NCI-H1694 treated with DMSO at 0.1 percent for 48 hours (cell line): ENCODE measurements around the gene SULT1B1.
"Not testable (repeated sequence)": the region's sequence is repeated elsewhere in the genome, so short reads cannot be mapped to it uniquely, and the experiment has no call there.

ENCODE experiments used
- DNase-seq: peaks from one replicate; lab custom pipeline; 2025; lab: John Stamatoyannopoulos, UW

SULT1B1 gene

DNA sequence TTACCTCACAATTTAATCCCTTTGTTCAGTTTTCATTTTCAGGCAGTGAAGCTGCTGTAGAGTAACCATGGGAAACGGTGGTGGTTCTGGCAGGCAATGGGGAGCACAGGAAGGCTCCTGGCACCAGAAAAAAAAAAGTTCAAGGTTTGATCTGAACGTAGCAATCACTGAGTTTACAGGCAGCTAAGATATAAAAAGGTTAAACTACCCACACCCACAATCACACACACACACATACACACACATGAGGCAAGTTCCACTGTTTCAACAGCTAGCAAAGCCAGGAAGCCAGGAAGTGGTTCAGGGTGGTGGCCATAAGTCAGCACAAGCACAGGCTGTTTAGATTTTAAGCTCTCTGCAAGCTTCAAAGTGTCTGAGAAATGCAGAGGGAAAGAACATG is at the start of gene SULT1B1:
SULT1B1 (minus strand) TSS at position 166 of the 400 bp plus-strand sequence. CDS start 5,403 bp downstream, outside the sequence.
- no peak for DNase-seq

DNA sequence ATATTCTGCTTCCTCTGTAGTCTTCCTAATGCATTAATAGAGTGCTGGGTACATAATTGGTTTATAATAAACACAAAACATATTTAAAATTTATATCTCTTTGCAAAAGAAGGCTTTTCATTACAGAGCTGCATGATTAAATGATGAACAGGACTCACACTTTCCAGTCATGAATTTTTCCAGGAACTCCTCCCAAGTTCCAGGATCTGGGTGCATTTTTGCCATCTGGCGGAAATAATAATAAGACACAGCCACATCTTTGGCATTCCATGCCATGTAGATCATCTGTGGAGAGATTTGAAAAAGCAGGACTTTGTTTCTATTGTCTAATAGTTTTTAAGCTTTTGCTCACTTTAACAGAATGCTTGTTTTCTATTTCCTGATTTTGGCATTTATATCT is 40.2 kb upstream of the SULT1B1 start:
- no peak for DNase-seq

DNA sequence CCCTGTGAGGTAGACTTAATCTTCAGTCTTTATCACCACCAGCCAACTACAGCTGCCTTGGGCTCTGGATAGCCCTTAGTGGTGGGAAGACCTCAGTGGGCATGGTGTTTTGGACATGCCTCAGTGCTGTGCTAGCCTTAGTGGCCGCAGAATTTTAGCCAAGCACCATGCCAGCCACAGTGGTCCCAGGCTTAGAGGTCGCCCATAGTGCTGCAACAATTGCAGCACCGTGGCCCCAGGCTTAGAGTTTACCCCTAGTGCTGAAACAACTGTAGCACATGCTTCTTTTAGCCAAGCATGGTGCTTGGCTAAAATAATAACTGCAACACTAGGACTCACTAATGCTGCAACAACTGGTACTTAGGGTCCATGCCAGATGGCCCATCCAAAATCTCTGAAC is 38.9 kb upstream of the SULT1B1 start:
- DNase-seq = no peak

DNA sequence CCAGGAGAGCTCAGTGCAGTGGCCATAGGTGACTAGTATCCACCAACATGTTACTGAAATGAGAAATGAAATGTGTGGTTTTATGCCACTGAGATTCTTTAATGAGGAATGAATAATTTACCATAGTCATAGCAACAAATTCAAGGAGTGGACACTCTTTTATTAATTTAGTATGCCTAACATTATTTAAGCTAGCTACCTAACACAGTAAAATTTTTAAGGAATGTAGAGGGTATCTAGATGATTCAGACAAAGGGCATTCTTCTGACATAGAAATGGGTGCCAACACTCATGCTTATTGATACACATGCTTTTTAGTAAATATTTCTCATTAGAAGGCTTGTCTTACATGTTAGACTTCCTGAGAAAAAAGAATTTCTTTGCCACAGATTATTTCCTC is 33.3 kb upstream of the SULT1B1 start:
- no peak for DNase-seq

DNA sequence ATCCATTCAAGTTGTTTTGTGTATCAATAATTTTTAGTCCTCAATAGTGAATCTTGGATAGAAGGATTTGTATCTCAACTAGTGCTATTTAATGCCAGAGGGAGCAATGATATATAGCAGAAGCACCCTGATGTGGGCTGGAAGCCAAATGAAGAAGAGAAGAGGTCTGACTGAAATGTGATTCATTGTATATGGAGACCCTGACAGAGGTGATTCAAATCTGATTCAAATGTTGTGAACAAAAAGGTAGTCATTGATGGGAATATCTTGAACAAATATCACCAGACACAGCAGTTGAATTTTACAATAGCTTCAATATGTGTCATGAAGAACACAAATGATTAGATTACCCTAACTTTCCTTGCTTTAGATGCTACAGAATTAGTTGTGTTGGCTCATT is 27.5 kb upstream of the SULT1B1 start:
- DNase-seq = no peak

DNA sequence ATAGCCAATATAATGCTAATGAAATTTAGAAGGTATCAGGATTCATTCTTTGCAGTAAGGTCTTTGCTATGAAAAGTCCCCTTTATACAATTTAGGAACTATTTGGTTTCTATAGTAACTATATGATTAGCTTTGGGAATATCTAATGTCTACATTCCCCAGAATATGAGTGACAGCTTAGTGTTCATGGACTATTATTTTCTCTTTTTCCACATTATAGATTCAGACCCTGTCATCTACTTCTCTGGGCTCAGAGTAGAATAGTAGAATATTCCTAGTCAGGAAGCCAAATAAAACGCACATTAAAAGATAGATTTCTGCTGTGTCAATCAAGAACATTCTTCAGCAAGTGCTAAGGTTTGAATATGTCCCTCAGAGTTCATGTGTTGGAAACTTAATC is 26.1 kb upstream of the SULT1B1 start:
- DNase-seq = no peak

DNA sequence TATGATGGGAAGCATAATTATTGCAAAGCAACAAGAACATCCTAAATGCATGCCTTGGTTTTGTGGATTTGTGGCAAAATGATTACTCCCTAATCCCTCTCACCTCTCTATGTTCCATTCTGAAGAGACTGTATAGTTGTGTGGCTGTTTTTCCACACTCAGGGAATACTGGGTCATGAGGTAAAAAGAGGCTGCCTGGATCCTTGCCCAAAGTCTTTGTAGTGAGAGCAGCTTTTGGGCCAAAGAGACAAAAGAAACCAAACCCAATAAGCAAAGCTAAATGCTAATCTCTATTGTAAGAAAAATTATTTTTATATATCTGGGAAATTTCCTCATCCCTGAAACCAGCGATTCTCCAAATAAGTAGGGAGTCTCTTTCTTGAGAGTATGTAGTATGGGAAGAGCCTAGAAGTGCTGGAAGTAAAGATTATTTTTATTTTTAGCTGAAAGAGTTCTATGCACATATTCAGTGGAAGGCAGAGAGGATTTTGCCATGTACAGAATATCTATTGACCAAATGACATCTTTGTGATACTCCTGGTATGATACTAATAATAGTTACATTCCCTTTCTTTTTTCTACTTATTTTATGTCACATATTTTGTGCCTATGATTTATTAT is 24.9 kb upstream of the SULT1B1 start:
- DNase-seq = no peak

DNA sequence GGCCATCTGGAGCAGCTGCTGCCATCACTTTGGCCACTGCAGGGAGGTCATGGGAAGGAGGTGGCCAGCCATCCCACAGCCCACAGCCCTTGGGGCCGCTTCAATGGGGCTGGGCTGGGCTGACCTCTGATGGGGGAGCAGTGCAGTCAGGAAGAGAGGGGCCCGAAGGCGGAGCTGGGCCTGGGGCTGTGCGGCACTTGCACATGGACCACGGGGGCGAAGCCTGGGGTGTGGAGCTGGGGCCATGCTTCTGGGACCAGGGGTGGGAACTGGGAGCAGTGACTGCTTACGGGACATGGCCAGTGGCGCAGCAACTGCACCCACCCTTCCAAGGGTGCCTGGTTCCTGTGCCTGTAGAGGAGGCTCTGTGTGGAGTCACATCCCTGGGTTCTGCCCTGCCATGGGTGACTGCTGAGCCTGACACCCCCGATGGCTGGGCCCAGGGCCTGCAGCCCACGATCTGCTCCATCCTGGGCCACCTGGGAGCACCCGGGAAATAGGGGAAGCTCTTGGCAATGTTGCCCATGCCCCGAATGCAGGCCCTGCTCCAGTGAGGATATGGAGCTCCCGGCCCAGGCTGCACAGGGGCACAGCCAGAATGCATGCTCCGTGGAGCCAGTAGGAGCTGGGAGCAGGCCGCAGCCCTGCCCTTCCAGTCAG is 22.4 kb upstream of the SULT1B1 start:
- DNase-seq = no peak

DNA sequence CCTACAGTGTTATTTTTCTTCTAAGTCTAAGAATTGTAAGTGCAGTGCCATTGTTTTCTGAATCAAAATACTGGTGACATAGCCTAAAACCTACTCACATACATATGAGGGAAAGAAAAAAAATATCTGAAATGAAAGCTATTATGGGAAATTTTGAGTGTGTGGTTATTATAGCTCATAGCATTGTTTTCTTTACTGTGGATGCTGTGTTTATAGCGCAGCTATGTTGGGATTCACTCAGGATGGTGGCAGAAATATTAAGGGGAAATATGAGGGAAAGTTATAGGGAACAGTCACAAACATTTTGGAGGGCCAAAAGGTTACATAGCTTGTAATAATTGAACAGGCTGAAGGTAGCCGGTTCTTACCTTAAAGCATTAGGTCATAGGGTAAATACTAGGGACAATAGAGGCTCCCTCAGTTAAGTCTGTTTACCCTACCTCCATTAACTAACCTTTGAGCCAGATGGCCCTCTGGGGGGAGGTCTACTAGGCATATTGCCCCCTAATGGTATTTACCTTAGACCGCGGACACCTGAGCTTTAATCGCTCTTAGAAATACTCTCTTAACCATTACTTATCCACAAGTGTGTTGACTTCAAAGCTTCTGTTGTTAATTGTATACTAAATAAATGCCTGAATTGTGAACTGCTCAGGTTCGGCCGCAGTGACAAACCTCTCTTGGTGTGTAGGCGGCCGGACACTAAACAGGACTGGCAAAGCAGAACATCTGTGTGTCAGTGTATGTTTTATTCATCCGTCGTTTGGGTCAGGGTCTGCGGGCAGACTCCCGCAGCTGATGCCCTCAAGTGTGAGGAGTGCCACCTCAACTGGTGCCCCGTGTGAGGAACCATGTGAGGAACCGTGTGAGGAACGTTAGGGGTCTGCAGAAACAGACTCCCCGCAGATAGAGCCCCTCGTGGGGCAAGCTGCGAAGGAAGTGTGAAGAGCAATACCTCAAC is 21.3 kb upstream of the SULT1B1 start:
- DNase-seq = no peak

DNA sequence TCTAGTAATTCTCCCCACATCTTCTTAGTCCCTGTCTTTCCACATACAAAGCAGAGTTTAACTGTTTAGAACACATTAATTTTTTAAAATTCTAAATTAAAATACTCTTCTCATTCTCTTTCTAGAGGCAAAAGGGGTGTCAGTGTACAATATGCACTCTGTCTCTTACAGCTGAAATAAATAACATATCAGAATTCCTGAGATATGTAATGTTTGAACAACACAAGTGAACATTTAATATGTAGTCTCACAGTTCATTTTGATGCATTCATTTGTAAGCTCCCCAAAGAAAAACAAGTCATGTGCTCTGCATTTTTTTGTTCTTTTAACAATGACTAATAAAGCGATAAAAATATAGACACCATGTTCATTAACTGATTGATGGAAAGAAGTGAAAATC is 19.7 kb upstream of the SULT1B1 start:
- no peak for DNase-seq

DNA sequence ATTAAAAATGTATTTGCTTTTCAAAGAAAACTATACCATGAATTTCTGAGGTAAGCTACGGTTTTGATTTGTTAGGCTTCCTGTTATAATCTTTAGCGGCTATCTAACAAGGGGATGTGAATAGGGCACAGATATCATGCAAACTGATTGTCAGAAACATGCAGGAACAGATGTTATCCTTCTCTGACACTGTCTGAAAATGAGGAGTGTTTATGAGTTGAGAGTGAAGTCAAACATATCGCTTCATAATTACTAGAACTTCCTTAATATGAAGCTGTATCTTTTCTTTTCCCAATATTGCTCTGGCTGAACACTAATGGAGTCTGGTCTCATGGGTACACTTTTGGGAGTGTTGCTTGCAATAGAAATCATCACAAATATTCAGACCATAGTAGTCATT is 16.3 kb upstream of the SULT1B1 start:
- DNase-seq = no peak

DNA sequence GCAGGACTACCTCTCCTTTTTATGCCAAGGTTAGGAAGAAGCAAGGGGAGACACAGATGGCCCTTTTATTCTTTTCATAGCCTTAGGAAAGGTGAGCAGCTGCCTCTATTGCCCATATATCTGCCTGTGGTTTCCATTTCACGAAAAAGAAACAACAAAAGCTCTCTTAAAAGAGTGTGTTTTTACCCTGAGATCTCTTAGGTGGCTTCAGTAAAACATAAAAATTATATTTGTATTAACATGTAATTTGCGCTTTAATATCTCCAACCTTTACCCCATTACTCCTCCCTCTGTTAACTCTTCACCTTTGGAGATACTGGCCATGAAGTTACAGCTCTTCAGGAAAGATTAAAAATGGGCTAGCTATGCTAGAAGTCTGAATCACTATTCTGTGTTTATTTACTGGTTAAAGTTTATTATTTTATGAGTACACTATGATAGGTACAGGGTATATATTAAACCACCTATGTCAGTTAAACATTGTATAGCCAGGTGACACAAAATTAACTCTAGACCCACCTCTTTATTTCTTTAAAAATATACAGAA is 15.0 kb upstream of the SULT1B1 start:
- no peak for DNase-seq

DNA sequence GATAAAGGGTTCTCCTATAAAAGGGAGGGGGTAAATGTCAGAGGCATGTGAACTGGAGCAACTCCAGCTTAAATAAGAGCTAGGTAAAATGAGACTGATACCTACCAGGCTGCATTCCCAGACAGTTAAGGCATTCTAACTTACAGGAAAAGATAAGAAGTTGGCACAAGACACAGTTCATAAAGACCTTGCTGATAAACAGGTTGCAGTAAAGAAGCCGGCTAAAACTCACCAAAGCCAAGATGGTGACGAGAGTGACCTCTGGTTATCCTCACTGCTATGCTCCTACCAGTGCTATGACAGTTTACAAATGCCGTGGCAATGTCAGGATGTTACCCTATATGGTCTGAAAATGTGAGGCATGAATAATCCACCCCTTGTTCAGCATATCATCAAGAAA is 13.1 kb upstream of the SULT1B1 start:
- DNase-seq = no peak

DNA sequence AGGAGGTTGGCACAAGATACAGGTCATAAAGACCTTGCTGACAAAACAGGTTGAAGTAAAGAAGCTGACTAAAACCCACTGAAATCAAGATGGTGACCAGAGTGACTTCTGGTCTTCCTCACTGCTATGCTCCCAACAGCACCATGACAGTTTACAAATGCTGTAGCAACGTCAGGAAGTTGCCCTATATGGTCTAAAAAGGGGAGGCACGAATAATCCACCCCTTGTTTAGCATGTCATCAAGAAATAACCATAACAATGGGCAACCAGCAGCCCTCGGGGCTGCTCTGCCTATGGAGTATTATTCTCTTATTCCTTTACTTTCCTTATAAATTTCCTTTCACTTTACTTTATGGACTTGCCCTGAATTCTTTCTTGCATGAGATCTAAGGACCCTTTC is 8.1 kb upstream of the SULT1B1 start:
- DNase-seq = not testable (repeated sequence)

DNA sequence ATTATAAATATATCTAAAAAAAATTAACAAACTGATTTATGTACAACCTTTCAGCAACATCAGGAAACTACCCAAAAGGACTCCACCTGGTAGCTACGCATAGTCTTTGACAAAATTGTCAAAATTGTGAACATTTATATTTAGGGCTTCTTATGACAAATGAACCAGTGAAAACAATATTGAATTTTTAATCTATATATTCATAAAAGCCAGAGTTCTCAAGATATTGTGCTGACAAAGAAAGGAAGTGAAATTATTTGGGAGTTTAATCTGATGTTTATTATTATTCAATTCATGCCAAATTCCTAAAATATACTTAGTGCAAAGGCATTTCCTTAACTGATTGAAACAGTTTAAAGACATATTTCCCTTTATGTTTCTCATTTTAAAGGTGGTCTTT is 5.3 kb upstream of the SULT1B1 start:
- no peak for DNase-seq

DNA sequence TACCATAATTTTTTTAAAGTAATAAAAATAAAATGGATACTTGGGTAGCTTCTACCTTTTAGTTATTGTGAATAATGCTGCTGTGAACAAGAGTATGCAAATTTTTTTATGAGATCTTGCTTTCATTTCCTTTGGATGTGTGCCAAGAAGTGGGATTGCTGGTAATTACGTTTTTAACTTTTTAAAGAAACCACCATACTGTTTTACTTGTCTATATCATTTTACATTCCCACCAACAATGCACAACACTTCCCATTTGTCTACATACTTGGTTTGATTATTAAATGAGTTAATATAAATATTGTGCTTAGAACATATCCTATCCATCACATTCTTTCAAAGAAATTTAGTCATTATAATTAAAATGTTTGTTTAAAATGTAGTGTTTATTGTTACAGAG is 3.9 kb upstream of the SULT1B1 start:
- no peak for DNase-seq

DNA sequence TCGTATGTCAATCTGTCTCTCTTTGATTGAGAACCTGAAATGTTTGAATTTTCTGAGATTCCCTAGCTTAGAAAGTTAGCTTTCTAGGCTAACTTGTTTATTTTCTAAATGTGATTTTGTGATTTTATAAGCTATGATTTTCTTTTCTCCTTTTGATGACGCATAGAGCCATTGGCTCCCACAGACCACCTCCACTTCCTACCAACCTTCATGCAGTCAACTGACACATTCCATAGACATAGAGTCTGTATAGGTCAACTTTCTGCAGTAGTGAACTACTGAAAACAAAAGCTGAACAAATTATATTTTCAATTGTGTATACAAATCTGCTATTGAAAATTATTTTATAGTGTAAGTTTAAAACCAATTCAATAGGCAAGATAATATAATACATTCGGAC is 2.8 kb upstream of the SULT1B1 start:
- DNase-seq = no peak

DNA sequence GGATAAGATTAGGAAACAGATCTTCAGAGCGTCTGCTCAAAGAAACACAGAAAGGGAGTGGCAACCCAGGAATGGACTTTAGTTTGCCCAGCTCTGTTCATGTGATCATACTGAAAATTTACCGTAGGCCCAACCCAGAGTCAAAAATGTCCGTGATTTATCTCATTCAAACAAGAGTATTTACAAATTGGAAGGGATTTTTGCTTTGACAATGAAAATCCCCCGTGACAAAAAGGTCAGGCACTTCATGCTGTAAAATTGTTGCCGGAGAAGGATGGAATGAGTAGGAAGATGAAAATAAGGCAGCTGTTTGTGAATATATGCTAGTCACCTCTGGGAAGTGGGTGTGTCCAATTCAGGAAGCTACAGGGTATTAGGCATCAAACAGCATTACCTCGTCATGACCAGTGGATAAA is 1.2 kb downstream of the SULT1B1 start:
- DNase-seq = no peak

DNA sequence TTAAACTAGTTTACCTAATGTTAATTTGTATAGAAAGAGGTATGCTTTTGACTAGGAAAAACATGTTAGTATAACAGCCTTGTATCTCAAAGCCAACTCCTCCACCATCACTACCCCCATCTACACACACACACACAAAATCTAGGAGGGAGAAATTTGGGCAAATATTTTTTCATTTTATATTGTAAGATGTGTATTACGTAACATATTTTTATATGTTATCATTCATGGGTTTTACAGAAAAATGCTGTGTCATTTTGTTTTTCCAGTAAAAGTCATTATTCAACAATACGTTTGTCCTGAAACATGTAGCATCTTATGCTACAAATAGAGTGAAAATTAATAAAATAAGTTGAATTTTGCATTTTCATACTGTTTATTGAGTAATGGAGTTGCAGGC is 3.0 kb downstream of the SULT1B1 start:
- DNase-seq = no peak

DNA sequence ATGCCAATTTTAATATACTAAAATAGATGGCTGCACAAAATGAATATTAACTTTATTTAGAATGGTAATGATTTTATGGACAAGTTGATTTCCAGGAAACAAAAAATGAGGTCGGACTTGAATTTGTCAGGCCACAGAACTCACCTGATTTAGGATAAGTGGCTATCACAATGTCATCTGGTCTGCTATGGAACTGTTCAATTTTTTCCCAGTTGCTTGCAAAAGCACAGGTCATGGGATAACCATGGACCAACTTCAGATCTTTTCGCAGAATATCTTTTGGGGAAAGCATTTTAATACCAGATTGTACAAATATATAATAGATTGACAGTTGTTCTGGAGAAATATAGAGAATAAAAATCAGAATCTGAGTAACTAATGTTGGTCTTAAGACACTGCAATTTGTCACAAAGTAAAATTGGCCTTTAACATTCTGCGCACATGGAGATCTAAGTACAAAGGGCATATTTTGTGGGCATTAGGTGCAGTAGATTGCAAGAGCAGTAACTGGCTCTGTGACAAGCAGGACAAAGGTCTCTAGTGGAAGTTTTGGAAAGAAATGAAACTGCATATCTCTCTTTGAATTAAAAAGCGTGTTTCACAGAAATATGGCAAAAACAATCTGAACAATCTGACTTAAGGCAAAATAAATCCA is 5.4 kb downstream of the SULT1B1 start:
- no peak for DNase-seq

DNA sequence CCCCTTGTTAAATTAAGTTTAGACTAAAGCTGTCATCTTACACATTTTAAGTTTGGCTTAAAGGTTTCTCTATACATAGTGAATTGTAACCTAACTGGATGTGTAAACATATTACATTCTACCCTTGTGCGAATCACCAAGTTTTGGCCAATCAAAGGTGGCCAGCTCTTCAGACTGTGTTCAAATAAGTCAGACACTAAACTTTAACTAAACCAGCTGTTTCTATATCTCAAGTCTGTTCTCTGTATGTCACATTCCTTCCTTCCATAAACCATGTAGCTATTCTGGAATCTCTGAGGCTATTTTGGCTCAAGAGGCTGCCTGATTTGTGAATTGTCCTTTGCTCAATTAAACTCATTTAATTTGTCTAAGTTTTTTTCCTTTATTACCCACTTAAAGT is 6.7 kb downstream of the SULT1B1 start:
- no peak for DNase-seq

DNA sequence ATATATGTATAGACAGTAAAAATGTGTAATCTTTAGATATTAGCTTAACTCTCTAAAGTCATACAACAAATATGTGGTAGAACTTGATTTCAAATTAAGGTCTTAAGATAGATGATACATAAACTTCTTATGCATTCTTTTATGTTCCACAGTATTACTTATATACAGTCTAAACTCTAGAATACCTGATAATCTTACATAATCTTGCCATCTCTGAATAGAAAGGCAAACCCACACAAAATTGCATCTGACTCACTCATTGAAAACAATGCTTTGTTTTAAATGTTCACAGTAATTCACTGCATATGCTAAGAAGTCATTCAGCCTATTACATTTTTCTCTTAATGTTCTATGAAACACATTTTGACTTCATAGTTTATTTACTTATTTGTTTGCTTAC is 10.1 kb downstream of the SULT1B1 start:
- DNase-seq = no peak
